ENCODE measurements around the gene ALDH1B1.

Gene ALDH1B1

DNA sequence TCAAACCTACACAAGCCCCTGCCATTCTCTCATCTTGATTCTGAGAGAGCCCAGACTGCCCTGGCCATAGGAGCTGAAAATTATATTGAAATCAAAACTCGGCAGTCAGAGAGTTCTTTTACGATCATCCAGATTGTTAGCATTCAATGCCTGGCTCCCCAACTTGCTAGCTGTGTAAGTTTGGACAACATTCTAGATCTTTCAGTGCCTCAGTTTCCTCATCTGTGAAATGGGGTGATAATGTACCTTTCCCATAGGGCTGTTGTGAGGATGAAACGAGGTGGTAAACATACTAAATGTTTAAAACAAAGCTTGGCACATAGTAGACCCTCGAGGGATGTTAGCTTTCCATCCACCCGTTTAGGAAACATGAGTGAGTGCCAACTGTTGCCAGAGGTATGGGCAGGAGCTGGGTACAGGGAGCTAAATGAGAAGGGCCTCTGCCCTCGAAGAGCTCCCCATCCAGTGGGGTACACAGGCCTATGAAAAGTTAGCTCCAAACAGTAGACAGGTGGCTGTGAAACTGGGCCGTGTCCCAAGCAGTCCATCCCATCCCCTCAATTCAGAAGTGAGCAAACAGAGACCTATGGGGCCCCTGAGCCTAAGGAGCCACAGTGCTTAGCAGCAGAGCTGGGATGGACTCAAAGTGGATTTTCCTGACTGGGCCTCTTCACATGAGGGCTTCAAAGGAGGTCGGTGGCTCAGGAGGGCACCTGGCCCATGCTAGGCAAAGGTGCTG, 49.0 kb downstream of the ALDH1B1 start:
- H3K27ac Mint-ChIP-seq, result no peak overlapping the region
- DNase-seq (ENCODE audit: low spot score in 2 of 2) (no peak), ATAC-seq (ENCODE audit: low read depth) (no peak)
- H3K9me3 Mint-ChIP-seq, result peaks cover 2% of the 10 kb centered on the region
- H3K27me3 Mint-ChIP-seq, result peaks cover 25% of the 10 kb centered on the region
- H3K36me3 Mint-ChIP-seq, result no peaks in the 10 kb centered on the region
- H3K4me1 Mint-ChIP-seq, result peaks cover 10% of the 10 kb centered on the region
- no peak overlapping the region for H3K4me3 Mint-ChIP-seq

DNA sequence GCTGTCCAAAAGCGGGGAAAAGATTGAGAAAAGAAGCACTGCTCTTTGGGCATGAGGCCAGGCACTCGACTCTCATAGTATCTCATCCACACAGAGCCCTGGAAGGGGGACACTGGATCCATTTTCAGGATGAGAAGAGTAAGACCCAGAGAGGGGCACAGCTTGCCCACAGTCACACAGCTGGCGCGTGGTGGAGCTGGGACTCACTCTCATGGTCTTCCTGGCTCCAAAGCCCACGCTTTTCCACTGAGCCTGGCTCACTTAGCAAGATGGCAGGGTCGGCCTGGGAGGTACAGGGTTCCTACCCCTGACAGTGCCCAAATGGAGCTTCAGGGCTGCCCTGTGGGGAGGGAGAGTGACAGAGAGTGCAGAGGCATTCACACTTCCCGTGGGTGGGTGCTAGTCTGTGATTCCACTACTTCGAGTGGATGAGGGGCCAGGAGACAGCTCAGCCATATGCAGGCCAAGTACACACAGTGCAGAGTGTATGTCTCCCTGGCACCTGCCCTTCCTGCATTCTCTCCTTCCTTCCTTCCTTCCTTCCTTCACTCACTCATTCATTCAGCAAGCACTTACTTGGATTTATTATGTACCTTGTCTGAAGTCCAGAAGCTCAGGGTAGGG, 50.1 kb downstream of the ALDH1B1 start:
- DNase-seq (ENCODE audit: low spot score in 2 of 2) (no peak), ATAC-seq (ENCODE audit: low read depth) (no peak)
- H3K27me3 Mint-ChIP-seq, result peaks cover 21% of the 10 kb centered on the region
- H3K36me3 Mint-ChIP-seq, result no peaks in the 10 kb centered on the region
- H3K27ac Mint-ChIP-seq, result no peak overlapping the region
- H3K4me3 Mint-ChIP-seq, result no peak overlapping the region
- H3K4me1 Mint-ChIP-seq, result peaks cover 10% of the 10 kb centered on the region
- H3K9me3 Mint-ChIP-seq, result peaks cover 2% of the 10 kb centered on the region

DNA sequence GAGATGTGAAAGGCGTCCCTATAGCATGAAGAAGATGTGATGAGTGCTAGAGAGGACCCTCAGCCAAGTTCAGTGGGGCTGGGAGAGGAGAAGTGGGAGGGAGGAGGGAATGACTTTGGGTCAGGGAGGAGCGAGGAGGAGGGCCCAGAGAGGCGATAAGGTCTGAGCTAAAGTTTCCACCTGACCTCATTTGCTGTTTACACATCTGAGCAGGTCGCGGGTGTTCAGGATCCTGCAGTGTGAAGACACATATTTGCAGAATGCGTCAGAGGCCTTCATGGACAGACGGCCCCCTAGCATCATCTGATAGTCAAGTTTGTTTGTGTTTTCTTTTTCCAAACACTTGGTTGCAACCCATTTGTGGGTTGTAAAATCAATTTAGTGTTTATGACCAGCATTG, 50.7 kb downstream of the ALDH1B1 start:
- Mint-ChIP-seq H3K4me1 (peaks cover 10% of the 10 kb centered on the region), H3K36me3 (no peaks in the 10 kb centered on the region), H3K9me3 (peaks cover 2% of the 10 kb centered on the region), H3K27ac (no peak overlapping the region), H3K27me3 (peaks cover 19% of the 10 kb centered on the region), H3K4me3 (no peak overlapping the region)
- DNase-seq (ENCODE audit: low spot score in 2 of 2) (no peak), ATAC-seq (ENCODE audit: low read depth) (no peak)

DNA sequence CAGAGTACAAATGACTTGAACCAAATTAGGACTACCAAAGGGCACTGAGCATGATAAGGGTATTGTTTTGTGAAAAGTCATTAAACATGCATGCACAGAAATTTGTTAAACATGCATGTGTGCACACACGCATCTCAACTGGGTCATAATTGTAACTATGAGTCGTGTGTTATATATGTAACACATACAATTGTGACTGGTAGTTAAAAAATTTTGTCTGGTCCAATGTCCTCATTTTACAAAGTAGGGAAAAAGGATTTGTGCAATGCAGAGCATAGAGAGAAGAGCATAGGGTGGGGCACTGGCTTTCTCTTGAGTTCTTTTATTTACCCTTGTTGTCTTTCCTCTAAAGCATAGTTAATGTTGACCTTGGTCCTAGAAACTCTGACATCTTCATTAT, 51.1 kb downstream of the ALDH1B1 start:
- peaks cover 2% of the 10 kb centered on the region for H3K9me3 Mint-ChIP-seq
- H3K27ac Mint-ChIP-seq, result no peak overlapping the region
- H3K36me3 Mint-ChIP-seq, result no peaks in the 10 kb centered on the region
- DNase-seq (ENCODE audit: low spot score in 2 of 2), result no peak
- H3K4me1 Mint-ChIP-seq, result peaks cover 10% of the 10 kb centered on the region
- no peak for ATAC-seq (ENCODE audit: low read depth)
- no peak overlapping the region for H3K4me3 Mint-ChIP-seq
- H3K27me3 Mint-ChIP-seq, result peaks cover 19% of the 10 kb centered on the region

DNA sequence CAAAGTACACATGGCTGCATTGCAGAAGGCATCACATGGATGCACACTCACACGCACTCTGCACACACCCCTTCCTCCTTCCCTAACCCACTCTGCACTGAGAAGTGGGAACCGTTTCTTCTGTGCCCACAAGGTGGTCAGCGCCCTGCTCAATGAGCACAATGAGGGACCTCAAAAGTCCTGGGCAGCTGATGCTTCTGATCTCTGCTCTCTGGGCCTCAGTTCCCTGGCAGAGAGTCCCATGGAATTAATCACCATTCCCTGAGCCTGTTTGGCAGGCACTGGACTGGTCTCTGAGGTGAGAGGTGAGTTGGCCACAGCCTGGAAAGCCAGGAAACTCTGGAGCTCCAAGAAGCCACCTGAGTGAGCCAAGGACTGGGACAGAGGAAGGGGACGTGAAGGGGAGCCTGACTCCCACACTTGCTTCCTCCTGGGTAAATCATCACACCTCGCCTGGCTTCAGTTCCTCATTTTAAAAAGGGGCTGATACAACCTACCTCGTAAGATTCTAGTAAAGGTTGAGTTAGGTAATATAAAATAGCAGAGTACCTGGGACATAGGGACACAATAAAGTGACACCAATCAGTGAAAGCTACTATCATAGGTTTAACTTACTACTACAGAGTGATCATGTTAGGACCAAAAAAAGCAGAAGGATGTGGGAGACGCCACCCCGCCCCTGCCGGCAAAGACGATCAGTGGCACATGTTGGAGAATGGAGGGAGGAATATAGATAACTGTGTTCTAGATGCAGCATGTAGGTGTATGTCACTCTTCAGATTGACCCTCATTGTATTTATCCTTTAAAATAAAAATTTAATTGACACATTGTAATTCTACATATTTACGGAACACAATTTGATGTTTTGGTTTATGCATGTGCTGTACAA, 52.9 kb downstream of the ALDH1B1 start:
- Mint-ChIP-seq H3K36me3 (no peaks in the 10 kb centered on the region), H3K27me3 (peaks cover 16% of the 10 kb centered on the region), H3K9me3 (peaks cover 3% of the 10 kb centered on the region), H3K4me1 (peaks cover 7% of the 10 kb centered on the region), H3K27ac (no peak overlapping the region), H3K4me3 (no peak overlapping the region)
- DNase-seq (ENCODE audit: low spot score in 2 of 2) (no peak), ATAC-seq (ENCODE audit: low read depth) (peak; percentile 70)

DNA sequence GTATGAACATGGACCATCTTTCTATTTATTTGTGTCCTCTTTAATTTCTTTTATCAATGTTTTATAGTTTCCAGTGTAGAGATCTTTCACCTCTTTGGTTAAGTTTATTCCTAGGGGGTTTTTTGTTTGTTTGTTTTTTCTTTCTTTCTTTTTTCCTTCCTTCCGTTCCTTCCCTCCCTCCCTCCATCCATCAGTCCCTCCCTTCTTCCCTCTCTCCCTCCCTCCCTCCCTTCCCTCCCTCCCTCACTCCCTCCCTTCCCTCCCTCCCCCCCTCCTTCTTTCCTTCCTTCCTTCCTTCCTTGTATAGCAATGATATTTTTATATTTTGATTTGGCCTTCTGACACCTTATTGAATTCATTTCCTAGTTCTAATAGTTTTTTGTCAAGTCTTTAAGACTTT, 55.2 kb downstream of the ALDH1B1 start:
- ATAC-seq (ENCODE audit: low read depth), result no peak
- Mint-ChIP-seq H3K36me3 (peaks cover 1% of the 10 kb centered on the region), H3K4me1 (peaks cover 6% of the 10 kb centered on the region), H3K27me3 (peaks cover 12% of the 10 kb centered on the region), H3K9me3 (peaks cover 9% of the 10 kb centered on the region), H3K27ac (no peak overlapping the region), H3K4me3 (no peak overlapping the region)
- DNase-seq (ENCODE audit: low spot score in 2 of 2), result no peak
